Endothelial cell (in vitro differentiated cells): ENCODE results near the gene MYMK. TPM values are rescaled to one million over a fixed set of nuclear protein-coding genes. Genes with fewer than 3 reads are reported as not detected.

Experiments
- DNase-seq: peaks from one replicate; pipeline ENCODE4 v3.0.0; 2021; ENCODE audit warnings: low spot score
- H3K27ac Mint-ChIP-seq: one replicate; pipeline ENCODE4 v1.8.0; 2021; ENCODE audit warnings: mixed read lengths, inconsistent platforms; ENCODE audit not compliant: unreplicated experiment
- H3K27me3 Mint-ChIP-seq: one replicate; pipeline ENCODE4 v1.8.0; 2021; ENCODE audit warnings: mild to moderate bottlenecking, moderate library complexity, mixed read lengths, inconsistent platforms; ENCODE audit not compliant: unreplicated experiment
- H3K36me3 Mint-ChIP-seq: one replicate; pipeline ENCODE4 v1.8.0; 2021; ENCODE audit warnings: mild to moderate bottlenecking, low read depth, mixed read lengths, inconsistent platforms; ENCODE audit not compliant: unreplicated experiment
- H3K4me1 Mint-ChIP-seq: one replicate; pipeline ENCODE4 v1.8.0; 2021; ENCODE audit warnings: mild to moderate bottlenecking, mixed read lengths, inconsistent platforms; ENCODE audit not compliant: unreplicated experiment
- H3K4me3 Mint-ChIP-seq: one replicate; pipeline ENCODE4 v1.8.0; 2021; ENCODE audit warnings: mild to moderate bottlenecking, mixed read lengths, inconsistent platforms; ENCODE audit not compliant: unreplicated experiment
- H3K9me3 Mint-ChIP-seq: one replicate; pipeline ENCODE4 v1.8.0; 2021; ENCODE audit warnings: mixed read lengths, inconsistent platforms; ENCODE audit not compliant: unreplicated experiment
- total RNA-seq: library from RNA; stranded (reverse); fragmentation: NEBNext Ultra II Directional; extraction: Animal tissue kit (Norgen Biotek cat#: 25700); gene quantifications from one replicate; pipeline ENCODE4 v1.2.1, GENCODE V29; 2021; ENCODE audit not compliant: unreplicated experiment
- TF ChIP-seq, protein P1 (sequence below): fragments of 200-600 bp; sonication (generic); IDR thresholded peaks from one replicate; pipeline ENCODE4 v1.5.0; 2021; ENCODE audit warnings: antibody characterized with exemption; ENCODE audit not compliant: unreplicated experiment

The MYMK gene
- total RNA-seq, 1 donor from 2014 or later = not detected

DNA sequence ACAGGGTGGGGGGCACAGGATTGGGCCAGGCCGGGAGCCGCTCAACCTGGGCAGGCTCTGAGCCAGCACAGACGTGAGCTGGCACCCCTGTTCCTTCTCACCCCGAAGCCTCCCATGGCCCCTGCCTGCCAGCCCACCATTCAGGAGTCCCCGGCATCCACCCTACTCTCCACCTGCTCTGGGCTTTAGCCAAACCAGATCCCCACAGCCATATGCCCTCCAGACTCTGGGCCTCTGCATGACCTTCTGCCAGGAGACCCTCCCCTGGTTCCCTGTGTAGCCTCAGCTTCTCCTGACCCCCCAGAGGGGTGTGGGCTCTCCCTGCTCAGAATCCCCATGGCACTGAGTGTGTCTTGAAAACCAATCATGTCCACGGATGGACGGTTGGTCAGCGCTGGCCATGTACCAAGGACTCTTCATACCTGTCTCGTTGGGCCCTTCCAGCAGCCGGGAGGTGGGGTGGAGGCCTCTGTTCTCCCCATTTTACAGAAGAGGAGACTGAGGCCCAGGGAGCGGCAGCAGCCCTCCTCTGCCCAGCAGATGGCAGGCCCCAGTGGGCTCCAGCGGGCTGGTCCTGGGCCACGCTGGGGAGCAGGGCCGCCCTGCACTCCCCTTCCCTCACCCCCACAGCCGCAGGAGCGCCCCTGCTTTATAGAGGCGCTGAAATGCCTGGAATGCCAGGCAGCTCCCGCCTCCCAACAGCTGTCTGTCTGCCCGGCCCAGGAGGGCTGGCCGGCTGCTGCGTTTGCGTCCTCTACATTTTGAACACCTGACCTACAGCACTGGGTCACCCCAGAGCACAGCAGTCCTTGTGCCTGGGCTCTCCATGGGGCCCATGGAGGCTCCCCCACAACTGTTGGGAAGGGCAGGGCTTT lies 3.5 kb upstream of the MYMK start:
- no peak for DNase-seq
- Mint-ChIP-seq H3K27me3 (peaks cover 6% of the 10 kb centered on the region), H3K27ac (no peak overlapping the region), H3K36me3 (peaks cover 4% of the 10 kb centered on the region), H3K4me1 (peaks cover 13% of the 10 kb centered on the region), H3K9me3 (no peaks in the 10 kb centered on the region), H3K4me3 (no peak overlapping the region)
- TF ChIP-seq, protein P1, sequence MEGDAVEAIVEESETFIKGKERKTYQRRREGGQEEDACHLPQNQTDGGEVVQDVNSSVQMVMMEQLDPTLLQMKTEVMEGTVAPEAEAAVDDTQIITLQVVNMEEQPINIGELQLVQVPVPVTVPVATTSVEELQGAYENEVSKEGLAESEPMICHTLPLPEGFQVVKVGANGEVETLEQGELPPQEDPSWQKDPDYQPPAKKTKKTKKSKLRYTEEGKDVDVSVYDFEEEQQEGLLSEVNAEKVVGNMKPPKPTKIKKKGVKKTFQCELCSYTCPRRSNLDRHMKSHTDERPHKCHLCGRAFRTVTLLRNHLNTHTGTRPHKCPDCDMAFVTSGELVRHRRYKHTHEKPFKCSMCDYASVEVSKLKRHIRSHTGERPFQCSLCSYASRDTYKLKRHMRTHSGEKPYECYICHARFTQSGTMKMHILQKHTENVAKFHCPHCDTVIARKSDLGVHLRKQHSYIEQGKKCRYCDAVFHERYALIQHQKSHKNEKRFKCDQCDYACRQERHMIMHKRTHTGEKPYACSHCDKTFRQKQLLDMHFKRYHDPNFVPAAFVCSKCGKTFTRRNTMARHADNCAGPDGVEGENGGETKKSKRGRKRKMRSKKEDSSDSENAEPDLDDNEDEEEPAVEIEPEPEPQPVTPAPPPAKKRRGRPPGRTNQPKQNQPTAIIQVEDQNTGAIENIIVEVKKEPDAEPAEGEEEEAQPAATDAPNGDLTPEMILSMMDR = no peak

DNA sequence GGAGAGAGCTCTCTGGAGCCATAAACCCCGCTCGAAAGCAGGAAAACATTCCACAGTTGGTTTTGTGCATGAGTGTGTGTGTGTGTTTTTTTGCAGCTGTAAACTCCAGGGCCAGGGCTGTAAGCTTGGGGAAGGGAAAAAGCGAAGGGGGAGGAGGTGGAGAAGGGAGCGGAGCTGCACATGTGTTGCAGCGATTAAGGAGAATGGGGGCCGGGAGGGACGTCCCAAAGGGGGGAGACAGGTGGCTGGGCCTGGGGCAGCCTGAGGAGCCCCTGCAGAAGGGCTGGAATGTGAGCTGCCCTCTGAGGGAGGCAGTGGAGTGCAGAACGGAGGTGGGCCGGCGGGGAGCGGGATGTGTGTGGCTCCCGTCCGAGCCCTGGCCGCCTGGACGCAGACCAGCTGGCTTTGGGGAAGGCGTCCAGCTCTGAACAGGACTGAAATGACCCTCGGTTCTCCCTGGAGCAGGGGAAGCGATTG lies 2.7 kb upstream of the MYMK start:
- peaks cover 13% of the 10 kb centered on the region for H3K4me1 Mint-ChIP-seq
- no peak overlapping the region for H3K27ac Mint-ChIP-seq
- peaks cover 6% of the 10 kb centered on the region for H3K27me3 Mint-ChIP-seq
- TF ChIP-seq, protein P1 = no peak
- no peak for DNase-seq
- peaks cover 4% of the 10 kb centered on the region for H3K36me3 Mint-ChIP-seq
- no peak overlapping the region for H3K4me3 Mint-ChIP-seq
- H3K9me3 Mint-ChIP-seq = no peaks in the 10 kb centered on the region

DNA sequence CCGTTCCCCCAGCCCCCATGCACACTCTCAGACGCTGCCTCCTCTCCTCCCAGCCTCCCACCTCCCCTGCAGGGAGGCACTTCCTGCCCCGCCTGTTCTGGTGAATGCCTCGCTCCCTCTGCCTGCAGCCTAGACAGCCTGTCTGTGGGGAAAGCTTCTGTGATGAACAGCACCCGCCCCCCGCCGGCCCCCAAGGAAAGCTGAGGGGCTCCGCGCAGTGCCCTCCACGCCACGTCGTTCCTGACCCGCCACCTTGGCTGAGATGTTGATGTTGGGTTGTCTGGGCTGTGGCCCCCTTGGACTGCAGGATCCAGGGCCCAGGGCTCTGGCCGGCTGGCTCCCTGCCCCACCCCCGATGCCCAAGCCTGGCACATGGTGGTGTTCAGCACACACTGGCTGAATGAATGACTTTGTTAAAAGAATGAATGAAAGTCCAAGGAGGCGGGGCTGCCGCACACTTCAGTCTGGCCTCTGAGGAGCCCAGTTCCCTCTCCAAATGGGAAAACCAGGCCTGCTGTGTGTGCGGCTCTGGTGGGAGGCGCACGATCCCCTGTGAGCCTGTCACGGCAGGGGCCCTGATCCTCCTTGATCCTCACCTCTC lies 2.1 kb upstream of the MYMK start:
- Mint-ChIP-seq H3K4me3 (no peak overlapping the region), H3K4me1 (peaks cover 13% of the 10 kb centered on the region), H3K27me3 (peaks cover 6% of the 10 kb centered on the region), H3K27ac (no peak overlapping the region), H3K9me3 (no peaks in the 10 kb centered on the region), H3K36me3 (peaks cover 4% of the 10 kb centered on the region)
- TF ChIP-seq, protein P1 = no peak
- DNase-seq = no peak

DNA sequence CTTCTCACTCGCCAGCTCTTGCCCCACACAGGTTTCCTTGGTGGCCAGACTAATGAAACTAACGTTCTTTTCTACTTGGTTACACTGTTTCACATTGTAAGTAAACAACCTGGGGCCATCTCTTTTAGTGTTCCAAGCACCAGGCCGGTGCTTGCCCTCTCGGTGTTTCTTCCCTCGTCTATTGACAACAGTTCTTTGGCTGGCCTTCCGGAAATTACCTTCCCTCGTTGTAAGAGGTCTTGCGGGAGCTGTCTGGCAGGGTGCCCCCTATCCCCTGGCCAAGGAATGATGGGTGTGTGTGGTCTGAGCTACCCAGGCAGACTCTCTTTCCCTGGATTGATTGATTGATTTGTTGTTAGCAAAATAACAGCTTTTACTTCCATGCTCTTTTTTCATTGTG lies 918 bp upstream of the MYMK start:
- no peak for DNase-seq
- TF ChIP-seq, protein P1 = no peak
- Mint-ChIP-seq H3K27ac (no peak overlapping the region), H3K4me3 (no peak overlapping the region), H3K4me1 (peaks cover 13% of the 10 kb centered on the region), H3K36me3 (peaks cover 4% of the 10 kb centered on the region), H3K9me3 (no peaks in the 10 kb centered on the region), H3K27me3 (peaks cover 6% of the 10 kb centered on the region)

DNA sequence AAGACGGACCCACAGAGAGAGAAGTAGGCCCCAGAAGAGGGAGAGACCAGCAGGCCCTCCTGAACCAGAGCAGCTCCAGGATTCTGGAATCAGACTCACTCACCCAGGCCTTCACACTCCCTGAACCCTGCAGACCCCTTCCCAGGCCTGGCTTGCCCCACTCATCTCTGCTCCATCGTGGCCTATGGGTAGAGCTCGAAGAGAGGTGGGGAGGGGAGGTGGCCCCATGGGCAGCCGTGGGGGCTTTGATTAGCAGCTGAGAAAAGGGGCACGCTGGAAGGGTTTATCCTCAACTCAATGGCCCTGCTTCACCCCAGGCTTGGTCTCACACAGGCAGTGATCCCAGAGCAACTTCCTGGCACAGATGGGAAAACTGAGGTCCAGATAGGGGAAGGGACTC lies 613 bp downstream of the MYMK start:
- TF ChIP-seq, protein P1 = no peak
- peaks cover 4% of the 10 kb centered on the region for H3K36me3 Mint-ChIP-seq
- H3K4me1 Mint-ChIP-seq = peaks cover 13% of the 10 kb centered on the region
- no peak for DNase-seq
- no peak overlapping the region for H3K4me3 Mint-ChIP-seq
- peaks cover 6% of the 10 kb centered on the region for H3K27me3 Mint-ChIP-seq
- H3K9me3 Mint-ChIP-seq = no peaks in the 10 kb centered on the region
- H3K27ac Mint-ChIP-seq = no peak overlapping the region
